COR-L47 (cell line): ENCODE measurements around the gene WBP1L.
"Not testable (repeated sequence)": the region's sequence is repeated elsewhere in the genome, so short reads cannot be mapped to it uniquely, and the experiment has no call there.

Experiments used
- DNase-seq: peaks from one replicate; lab custom pipeline; 2025; lab: John Stamatoyannopoulos, UW

The WBP1L gene

DNA sequence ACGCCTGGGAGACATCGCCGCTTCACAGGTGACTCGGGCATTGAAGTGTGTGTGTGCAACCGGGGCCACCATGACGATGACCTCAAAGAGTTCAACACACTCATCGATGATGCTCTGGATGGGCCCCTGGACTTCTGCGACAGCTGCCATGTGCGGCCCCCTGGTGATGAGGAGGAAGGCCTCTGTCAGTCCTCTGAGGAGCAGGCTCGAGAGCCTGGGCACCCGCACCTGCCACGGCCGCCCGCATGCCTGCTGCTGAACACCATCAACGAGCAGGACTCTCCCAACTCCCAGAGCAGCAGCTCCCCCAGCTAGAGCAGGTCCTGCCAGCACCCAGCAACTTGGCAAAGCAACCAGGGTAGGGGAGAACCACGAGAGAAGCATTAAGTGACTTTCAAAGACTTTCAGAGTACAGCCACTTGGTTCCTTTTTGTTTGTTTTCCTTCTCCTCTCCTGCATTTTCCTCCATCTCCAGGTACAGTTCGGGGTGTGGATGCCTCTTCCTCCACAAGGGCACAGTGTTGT, 69.3 kb downstream of the WBP1L start:
- no peak for DNase-seq

GRCh38 chr10:102813734-102814452, 70.1 kb downstream of the WBP1L start:
- DNase-seq, result no peak

DNA sequence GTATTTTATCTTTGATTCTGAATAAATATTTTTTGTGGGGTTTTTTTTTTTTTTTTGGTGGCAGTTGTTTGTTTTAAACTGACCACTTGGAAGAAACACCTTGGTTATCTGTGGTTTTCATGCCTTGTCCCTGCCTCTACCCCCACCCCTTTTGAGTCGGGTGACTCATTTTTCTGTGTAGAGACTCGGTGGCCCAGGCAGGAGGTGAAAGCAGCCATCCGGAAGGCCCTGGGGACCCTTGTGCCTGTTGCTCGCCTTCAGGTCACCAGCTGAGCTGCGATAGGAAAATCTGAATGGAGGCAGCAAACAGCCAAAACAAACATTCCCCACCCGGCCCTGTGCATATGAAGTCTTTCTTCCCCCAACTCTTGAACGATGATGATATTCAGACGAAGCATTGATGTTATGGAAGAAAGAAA, 70.7 kb downstream of the WBP1L start:
- DNase-seq, result no peak

DNA sequence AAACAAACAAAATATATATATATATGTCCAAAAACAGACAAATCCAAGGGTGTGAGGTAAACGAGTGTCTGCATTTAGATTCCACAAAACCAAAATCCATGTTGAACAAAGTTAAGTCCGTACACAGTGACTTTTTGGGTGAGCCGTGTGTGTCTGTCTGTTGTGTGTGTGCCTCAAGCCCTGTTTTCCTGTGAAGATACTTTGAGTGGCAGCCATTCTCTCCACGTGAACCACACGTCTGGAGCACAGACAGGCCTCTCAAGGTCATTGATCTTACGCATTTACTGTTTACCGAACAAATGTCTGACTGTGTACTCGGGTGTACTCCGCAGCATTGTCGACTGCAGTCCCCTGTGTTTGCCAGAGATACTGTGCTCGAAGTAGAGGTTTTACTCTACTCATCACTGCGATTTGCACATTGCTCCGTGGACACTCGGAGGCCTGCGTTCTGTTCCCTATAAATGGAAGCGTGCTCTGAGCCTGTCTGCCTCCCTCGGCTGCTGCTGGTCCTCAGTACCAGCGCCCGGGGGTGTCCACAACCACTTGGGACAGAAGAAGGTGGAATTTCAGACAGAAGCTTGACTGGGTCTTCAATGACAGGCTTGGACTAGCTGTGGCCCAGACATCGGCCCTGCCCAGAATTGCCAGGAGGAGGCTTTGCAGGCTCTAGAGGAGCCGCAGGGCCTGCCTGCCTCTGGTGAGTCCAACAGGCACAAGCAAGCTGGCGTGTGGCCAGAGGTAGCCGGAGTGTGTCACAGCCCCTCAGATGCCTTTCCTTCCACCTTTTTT, 71.3 kb downstream of the WBP1L start:
- DNase-seq, result no peak

GRCh38 chr10:102815790-102816549, 72.2 kb downstream of the WBP1L start:
- no peak for DNase-seq

- no peak for DNase-seq
Measured at GRCh38 chr10:102817175-102817574, 73.4 kb downstream of the WBP1L start.

GRCh38 chr10:102819054-102819453, 75.3 kb downstream of the WBP1L start:
- DNase-seq, result no peak

GRCh38 chr10:102820008-102820407, 76.3 kb downstream of the WBP1L start:
- DNase-seq, result not testable (repeated sequence)

- DNase-seq, result no peak
Measured at GRCh38 chr10:102822222-102822621, 78.5 kb downstream of the WBP1L start.

- no peak for DNase-seq
Measured at GRCh38 chr10:102824664-102825063, 80.9 kb downstream of the WBP1L start.

DNA sequence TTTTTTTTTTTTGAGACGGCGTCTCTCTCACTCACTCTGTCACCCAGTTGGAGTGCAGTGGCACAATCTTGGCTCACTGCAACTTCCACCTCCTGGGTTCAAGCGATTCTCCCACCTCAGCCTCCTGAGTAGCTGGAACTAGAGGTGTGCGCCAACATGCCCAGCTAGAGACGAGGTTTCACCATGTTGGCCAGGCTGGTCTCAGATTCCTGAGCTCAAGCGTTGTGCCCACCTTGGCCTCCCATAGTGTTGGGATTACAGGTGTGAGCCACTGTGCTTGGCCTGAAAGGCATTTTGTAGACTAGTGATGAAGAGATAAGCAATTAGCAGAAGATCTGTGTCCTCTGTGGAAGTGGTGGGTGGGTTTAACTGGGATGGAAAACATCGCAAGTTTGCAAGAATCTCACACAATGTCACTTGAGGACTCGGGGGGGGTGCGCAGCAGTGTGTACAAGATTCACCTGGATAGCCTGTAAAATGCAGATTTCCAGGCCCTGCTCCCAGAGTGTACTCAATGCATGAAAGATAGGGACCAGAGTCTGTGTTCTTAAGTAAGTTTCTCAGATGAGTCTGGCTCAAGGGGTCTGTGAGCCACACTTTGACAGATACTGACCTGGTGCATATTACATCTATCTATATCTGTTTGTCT, 82.5 kb downstream of the WBP1L start:
- no peak for DNase-seq

DNA sequence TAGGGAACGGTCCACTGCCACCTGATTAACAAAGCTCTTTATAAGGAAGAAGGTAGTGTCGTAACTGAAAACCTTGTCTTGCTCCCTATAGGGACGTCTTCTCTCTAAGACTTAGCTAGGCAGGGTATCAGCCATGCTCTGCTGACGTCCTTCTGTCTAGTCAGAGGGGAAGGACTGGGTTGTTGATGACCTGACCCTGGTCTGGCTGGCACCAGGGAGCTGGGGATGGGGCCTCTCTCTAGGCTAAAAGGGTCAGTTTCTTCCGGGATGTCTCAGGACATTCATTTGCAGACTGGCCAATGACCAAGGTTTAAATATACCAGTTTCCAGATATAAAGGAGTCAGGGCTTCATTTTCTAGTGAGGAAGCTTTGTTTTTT, 83.8 kb downstream of the WBP1L start:
- DNase-seq, result no peak

DNA sequence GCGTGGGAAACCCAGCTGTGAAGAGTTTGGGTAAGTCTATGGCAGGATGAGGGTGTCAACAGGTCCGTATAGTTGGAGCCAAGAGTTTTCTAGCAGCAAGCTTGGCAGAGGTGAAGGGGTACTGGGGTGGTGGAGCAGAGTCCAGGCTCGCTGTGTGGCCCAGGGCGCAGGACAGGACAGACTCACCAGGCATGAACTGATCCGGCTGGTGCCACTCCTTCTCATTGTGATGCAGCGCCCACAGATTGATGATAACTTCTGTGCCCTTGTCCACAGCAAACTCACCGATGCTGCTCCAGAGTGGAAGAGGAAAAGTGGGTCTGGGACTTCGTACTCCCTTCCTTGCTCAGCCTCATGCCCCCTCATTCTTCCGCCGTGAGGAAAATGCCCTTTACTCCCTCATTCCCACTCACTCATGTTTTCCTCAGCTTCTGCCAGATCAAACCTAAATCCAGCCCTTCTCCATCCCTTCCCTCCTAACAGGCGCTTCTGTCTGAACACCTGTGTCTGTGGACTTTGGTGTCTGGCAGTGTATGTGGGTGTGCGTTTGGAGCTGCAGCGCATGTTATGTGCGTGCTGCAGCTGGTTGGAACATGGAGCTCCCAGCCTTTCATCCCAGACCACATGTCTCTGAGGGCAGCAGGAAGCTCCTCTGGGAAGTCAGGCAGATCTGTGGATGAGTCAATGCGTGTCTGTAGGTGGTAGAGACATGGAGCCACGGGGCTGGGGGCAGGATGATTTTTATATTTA, 87.7 kb downstream of the WBP1L start:
- no peak for DNase-seq

DNA sequence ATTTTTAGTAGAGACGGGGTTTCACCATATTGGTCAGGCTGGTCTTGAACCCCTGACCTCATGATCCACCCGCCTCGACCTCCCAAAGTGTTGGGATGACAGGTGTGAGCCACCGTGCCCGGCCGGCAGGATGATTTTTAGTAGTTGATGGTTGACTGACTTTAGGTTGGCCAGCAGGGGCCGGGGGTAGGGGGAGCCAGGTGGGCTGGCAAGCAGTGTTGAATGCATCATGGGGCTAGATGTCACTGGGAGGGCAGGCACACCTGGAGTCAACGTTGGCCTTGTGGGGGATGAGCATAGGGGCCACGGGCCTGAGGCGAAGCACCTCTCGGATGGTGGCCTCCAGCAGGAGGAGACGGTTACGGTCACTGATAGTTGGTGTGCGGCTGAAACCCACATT, 88.5 kb downstream of the WBP1L start:
- no peak for DNase-seq

- no peak for DNase-seq
Measured at GRCh38 chr10:102832987-102833386, 89.2 kb downstream of the WBP1L start.

- no peak for DNase-seq
Measured at GRCh38 chr10:102834143-102834542, 90.4 kb downstream of the WBP1L start.

- peak; percentile 13 for DNase-seq
Measured at GRCh38 chr10:102835007-102835482, 91.3 kb downstream of the WBP1L start.

- DNase-seq, result no peak
Measured at GRCh38 chr10:102837230-102837721, 93.5 kb downstream of the WBP1L start, which contains the start of gene CYP17A1. TSS of gene CYP17A1 (minus strand) at chr10:102837413. CDS start at chr10:102837361, 52 bp downstream.

DNA sequence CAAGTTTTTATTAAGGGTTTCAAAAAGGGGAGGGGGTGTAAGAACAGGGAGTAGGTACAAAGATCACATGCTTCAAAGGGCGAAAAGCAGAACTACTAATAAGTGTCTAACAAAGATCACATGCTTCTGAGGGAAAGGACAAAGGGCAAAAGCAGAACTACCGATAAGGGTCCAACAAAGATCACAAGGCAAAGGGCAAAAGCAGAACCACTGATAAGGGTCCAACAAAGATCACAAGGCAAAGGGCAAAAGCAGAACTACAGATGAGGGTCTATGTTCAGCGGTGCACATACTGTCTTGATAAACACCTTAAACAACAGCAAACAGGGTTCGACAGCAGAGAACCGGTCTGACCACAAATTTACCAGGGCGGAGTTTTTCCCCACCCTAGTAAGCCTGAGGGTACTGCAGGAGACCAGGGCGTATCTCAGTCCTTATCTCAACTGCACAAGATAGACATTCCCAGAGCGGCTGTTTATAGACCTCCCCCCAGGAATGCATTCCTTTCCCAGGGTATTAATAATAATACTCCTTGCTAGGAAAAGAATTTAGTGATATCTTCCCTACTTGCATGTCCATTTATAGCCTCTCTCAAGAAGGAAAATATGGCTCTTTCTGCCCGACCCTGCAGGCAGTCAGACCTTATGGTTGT, 94.7 kb downstream of the WBP1L start:
- DNase-seq, result not testable (repeated sequence)

DNA sequence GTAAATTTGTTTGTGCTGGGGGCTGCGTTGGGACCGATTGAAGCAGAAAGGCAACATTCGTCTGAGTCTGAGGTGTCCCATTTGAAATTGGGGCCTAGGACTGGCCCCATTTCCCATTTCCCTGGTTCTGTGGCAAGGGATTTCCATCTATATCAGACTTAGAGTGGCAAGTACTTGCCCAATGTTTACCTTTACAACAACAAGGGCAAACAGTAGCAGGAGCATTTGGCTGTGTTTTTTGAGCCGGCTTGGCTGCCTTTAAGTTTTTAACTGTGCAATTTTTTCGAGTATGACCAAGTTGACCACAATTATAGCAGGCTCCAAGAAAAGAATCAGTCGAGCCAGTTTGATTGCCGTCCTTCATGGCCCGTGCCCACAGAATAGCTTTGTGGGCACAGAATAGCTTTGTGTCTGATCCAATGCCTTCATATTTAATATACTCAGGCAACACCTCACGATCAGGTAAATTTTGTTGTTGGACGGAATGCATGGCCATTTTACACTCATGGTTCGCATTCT, 98.1 kb downstream of the WBP1L start:
- DNase-seq, result no peak
